DOHH2 (cell line): Measurements from ENCODE around the gene STAT2.

Source experiments
- H3F3A ChIP-seq: fragments of 200-600 bp; sonication (generic), shearing (Covaris generic); 2 replicates; pipeline ENCODE4 v1.6.0; 2016; ENCODE audit warnings: antibody characterized with exemption, mild to moderate bottlenecking; ENCODE audit not compliant: control insufficient read depth, insufficient read depth
- H3K27ac ChIP-seq: fragments of 200-600 bp; sonication (generic); 2 replicates; pipeline ENCODE4 v1.5.1; 2014; ENCODE audit warnings: low read depth, mild to moderate bottlenecking, low read length, moderate library complexity
- H3K27me3 ChIP-seq: fragments of 200-600 bp; sonication (generic); 2 replicates; pipeline ENCODE4 v1.6.1; 2014; ENCODE audit warnings: mild to moderate bottlenecking, low read length, mixed read lengths; ENCODE audit not compliant: control insufficient read depth
- H3K36me3 ChIP-seq: fragments of 200-600 bp; sonication (generic); 2 replicates; pipeline ENCODE4 v1.6.1; 2014; ENCODE audit warnings: mild to moderate bottlenecking, low read length, moderate library complexity, mixed read lengths; ENCODE audit not compliant: control insufficient read depth
- H3K4me1 ChIP-seq: fragments of 200-600 bp; sonication (generic); 2 replicates; pipeline ENCODE4 v1.6.1; 2014; ENCODE audit warnings: mild to moderate bottlenecking, low read length, mixed read lengths; ENCODE audit not compliant: control insufficient read depth
- H3K4me2 ChIP-seq: fragments of 200-600 bp; sonication (generic); 2 replicates; pipeline ENCODE4 v1.6.0; 2014; ENCODE audit warnings: mild to moderate bottlenecking, low read length, moderate library complexity
- H3K4me3 ChIP-seq: fragments of 200-600 bp; sonication (generic); 2 replicates; pipeline ENCODE4 v1.5.1; 2014; ENCODE audit warnings: mild to moderate bottlenecking, low read length, mixed read lengths
- H3K79me2 ChIP-seq: fragments of 200-600 bp; sonication (generic); 2 replicates; pipeline ENCODE4 v1.6.1; 2014; ENCODE audit warnings: mild to moderate bottlenecking, low read length, mixed read lengths; ENCODE audit not compliant: control insufficient read depth
- H3K9me2 ChIP-seq: fragments of 200-600 bp; sonication (generic); replicated peaks from 2 replicates; pipeline ENCODE4 v1.6.1; 2014; ENCODE audit warnings: mild to moderate bottlenecking, low read length, mixed read lengths; ENCODE audit not compliant: control insufficient read depth
- H3K9me3 ChIP-seq: fragments of 200-600 bp; sonication (generic); 2 replicates; pipeline ENCODE4 v1.6.1; 2014; ENCODE audit warnings: antibody characterized with exemption, low read length, mixed read lengths; ENCODE audit not compliant: control insufficient read depth, insufficient read depth
- H4K20me1 ChIP-seq: fragments of 200-600 bp; sonication (generic); 2 replicates; pipeline ENCODE4 v1.6.0; 2014; ENCODE audit warnings: low read depth, mild to moderate bottlenecking, antibody characterized with exemption, low read length, moderate library complexity; ENCODE audit not compliant: control insufficient read depth, insufficient read depth
- EZH2phosphoT487 ChIP-seq: fragments of 200-600 bp; sonication (generic); IDR thresholded peaks from 2 replicates; pipeline ENCODE4 v1.6.1; 2017; ENCODE audit warnings: borderline replicate concordance, mild to moderate bottlenecking, antibody characterized with exemption, low read length, moderate library complexity, mixed read lengths
- TF ChIP-seq, protein P1 (sequence below): fragments of 200-600 bp; sonication (generic); IDR thresholded peaks from one replicate; pipeline ENCODE4 v1.5.1; 2014; ENCODE audit warnings: antibody characterized with exemption, mild to moderate bottlenecking, low read depth, low read length; ENCODE audit not compliant: poor library complexity, severe bottlenecking

Gene STAT2

DNA sequence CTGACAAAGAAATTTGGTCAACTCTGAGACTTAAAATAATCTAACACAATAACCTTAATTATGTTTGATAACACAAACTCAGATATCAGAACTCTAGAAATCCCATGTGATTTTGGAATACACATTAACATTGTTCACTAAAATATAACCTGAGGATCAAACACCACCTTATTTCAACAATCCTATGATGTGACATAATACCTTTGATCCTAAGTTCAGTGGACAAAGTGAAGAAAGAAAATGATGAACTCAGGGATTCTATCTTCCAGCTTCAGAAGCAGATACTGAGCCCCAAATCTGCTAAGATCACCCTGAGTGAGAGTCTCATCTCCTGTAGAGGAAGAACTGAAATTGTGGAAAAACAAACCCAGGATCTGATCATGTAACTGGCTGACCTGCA lies 38.4 kb upstream of the STAT2 start:
- H3K9me3 ChIP-seq = no peaks in the 10 kb centered on the region
- no peaks in the 10 kb centered on the region for H4K20me1 ChIP-seq
- H3K27ac ChIP-seq = no peak overlapping the region
- H3K4me1 ChIP-seq = no peaks in the 10 kb centered on the region
- no peaks in the 10 kb centered on the region for H3K79me2 ChIP-seq
- H3K4me2 ChIP-seq = no peak overlapping the region
- TF ChIP-seq, protein P1, sequence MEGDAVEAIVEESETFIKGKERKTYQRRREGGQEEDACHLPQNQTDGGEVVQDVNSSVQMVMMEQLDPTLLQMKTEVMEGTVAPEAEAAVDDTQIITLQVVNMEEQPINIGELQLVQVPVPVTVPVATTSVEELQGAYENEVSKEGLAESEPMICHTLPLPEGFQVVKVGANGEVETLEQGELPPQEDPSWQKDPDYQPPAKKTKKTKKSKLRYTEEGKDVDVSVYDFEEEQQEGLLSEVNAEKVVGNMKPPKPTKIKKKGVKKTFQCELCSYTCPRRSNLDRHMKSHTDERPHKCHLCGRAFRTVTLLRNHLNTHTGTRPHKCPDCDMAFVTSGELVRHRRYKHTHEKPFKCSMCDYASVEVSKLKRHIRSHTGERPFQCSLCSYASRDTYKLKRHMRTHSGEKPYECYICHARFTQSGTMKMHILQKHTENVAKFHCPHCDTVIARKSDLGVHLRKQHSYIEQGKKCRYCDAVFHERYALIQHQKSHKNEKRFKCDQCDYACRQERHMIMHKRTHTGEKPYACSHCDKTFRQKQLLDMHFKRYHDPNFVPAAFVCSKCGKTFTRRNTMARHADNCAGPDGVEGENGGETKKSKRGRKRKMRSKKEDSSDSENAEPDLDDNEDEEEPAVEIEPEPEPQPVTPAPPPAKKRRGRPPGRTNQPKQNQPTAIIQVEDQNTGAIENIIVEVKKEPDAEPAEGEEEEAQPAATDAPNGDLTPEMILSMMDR = no peak
- TF ChIP-seq EZH2phosphoT487 = no peak
- no peaks in the 10 kb centered on the region for H3F3A ChIP-seq
- H3K36me3 ChIP-seq = no peaks in the 10 kb centered on the region
- H3K27me3 ChIP-seq = no peaks in the 10 kb centered on the region
- H3K4me3 ChIP-seq = no peak overlapping the region
- no peaks in the 10 kb centered on the region for H3K9me2 ChIP-seq

DNA sequence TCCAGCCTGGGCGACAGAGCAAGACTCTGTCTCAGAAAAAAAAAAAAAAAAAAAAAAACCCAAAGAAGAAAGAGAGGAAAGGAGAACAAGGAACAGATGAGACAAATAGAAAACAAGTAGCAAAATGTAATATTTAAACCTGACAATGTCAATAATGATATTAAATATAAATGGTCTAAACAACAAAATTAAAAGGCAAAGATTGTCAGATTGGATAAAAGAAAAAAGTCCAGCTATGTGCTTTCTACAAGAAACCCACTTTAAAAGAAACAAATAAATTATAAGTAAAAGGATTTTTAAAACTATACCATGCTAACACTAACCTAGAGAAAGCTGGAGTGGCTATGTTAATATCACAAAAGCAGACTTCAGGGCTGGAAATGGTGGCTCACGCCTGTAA lies 32.4 kb upstream of the STAT2 start:
- Histone ChIP-seq H3K79me2 (no peaks in the 10 kb centered on the region), H3K27ac (no peak overlapping the region), H3K36me3 (no peaks in the 10 kb centered on the region), H3K4me2 (no peak overlapping the region), H3K4me3 (no peak overlapping the region), H4K20me1 (no peaks in the 10 kb centered on the region), H3K27me3 (no peaks in the 10 kb centered on the region), H3K4me1 (no peaks in the 10 kb centered on the region), H3K9me3 (peaks cover 4% of the 10 kb centered on the region; the same call in 1 of the 2 replicates), H3F3A (no peaks in the 10 kb centered on the region), H3K9me2 (no peaks in the 10 kb centered on the region)
- TF ChIP-seq, protein P1 = no peak
- no peak for TF ChIP-seq EZH2phosphoT487

DNA sequence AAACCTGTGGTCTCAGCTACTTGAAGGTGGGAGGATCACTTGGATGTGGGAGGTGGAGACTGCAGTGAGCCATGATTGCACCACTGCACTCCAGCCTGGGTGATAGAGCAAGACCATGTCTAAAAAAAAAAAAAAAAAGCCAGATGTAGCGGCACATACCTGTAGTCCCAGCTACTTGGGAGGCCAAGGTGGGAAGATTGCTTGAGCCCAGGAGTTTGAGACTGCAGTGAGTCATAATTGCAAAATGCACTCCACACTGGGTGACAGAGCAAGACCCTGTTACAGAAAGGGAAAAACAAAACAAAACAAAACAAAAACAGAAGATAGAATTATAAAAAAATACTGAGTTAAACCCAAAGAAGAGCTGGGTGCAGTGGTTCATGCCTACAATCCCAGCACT lies 31.8 kb upstream of the STAT2 start:
- H3K36me3 ChIP-seq = no peaks in the 10 kb centered on the region

More for the DNA sequence above, 31.8 kb upstream of the STAT2 start:
- no peaks in the 10 kb centered on the region for H3K27me3 ChIP-seq
- H3K9me3 ChIP-seq = peaks cover 4% of the 10 kb centered on the region; the same call in 1 of the 2 replicates
- H3F3A ChIP-seq = no peaks in the 10 kb centered on the region
- H3K4me2 ChIP-seq = no peak overlapping the region
- no peak overlapping the region for H3K4me3 ChIP-seq
- H3K4me1 ChIP-seq = no peaks in the 10 kb centered on the region
- TF ChIP-seq, protein P1 = no peak
- TF ChIP-seq EZH2phosphoT487 = no peak
- no peaks in the 10 kb centered on the region for H4K20me1 ChIP-seq
- H3K79me2 ChIP-seq = no peaks in the 10 kb centered on the region
- no peak overlapping the region for H3K27ac ChIP-seq
- H3K9me2 ChIP-seq = no peaks in the 10 kb centered on the region
